ENCODE data around the gene TP53I3.
"Not testable (repeated sequence)": the region's sequence is repeated elsewhere in the genome, so short reads cannot be mapped to it uniquely, and the experiment has no call there.

TP53I3 gene, protein sequence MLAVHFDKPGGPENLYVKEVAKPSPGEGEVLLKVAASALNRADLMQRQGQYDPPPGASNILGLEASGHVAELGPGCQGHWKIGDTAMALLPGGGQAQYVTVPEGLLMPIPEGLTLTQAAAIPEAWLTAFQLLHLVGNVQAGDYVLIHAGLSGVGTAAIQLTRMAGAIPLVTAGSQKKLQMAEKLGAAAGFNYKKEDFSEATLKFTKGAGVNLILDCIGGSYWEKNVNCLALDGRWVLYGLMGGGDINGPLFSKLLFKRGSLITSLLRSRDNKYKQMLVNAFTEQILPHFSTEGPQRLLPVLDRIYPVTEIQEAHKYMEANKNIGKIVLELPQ

DNA sequence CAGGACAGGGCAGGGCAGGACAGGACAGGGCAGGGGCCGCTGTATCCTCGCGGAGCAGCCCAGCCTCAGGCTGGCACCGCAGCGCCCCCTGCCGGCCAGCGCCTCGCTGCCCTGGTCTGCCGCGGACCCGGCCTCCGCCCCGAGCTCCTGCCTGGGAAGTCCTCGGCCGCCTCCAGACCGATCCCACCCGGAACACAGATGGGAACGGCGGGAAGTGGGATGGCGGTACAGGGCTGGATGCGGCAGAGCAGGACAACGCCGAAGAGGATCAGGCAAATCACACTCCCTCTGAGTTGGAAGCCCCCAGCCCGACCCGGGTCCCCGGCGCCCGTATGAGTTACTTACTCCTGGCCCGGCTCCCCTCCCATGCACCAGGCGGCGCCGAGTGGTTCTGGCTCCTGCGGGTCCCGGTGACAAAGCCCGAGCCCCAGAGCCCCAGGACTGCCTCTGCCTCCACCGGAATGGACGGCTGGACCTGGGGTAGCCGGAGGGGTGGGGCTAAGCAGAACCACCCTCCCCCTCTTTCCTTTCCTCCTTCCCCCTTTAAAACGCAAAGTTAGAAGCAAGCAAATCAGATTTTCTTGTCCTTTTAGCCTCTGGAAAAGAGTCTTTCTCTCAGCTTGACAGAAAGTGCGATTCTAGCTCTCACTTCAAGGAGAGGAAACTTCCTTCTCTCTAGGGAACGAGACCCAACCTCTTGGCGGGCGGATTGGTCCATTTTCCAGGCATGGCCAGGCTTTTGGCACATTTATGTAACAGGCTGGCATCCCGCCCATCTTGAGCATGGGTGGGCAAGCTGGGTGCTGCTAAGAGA is at the start of gene TP53I3:
TP53I3 (minus strand) TSS at position 449 of the 814 bp plus-strand sequence. CDS start 508 bp downstream, outside the sequence.
- DNase-seq: peak; percentile 91

GRCh38 chr2:24132543-24132942 is 47.9 kb upstream of the TP53I3 start:
- DNase-seq: no peak

GRCh38 chr2:24125956-24126355 is 41.3 kb upstream of the TP53I3 start:
- DNase-seq: no peak

GRCh38 chr2:24123922-24124580 is 39.4 kb upstream of the TP53I3 start:
- DNase-seq: no peak

- DNase-seq: peak; percentile 80
Observed at GRCh38 chr2:24123195-24123921, 38.7 kb upstream of the TP53I3 start, which contains the start of the genes FAM228B and PFN4. TSS of gene FAM228B (plus strand) at chr2:24123469. CDS start at chr2:24124362, 893 bp downstream. TSS of gene PFN4 (minus strand) at chr2:24123334. CDS start at chr2:24122535, 799 bp downstream.

GRCh38 chr2:24122366-24123194 is 37.9 kb upstream of the TP53I3 start:
- no peak for DNase-seq

DNA sequence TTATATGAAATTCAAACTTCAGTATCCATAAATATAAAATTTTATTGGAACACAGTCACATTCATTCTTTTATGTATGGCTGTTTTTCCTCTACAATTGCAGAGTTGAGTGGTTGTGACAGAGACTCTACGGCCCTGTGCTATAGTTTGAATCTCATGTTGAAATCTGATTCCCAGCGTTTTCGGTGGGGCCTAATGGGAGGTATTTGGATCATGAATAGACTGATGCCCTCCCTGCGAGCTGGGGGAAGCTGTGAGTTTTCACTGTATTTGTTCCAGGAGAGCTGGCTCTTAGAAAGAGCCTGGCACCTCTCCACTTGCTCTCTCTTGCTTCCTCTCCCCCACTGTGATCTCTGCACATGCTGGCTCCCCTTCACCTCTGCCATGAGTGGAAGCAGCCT is 36.8 kb upstream of the TP53I3 start:
- DNase-seq: no peak

DNA sequence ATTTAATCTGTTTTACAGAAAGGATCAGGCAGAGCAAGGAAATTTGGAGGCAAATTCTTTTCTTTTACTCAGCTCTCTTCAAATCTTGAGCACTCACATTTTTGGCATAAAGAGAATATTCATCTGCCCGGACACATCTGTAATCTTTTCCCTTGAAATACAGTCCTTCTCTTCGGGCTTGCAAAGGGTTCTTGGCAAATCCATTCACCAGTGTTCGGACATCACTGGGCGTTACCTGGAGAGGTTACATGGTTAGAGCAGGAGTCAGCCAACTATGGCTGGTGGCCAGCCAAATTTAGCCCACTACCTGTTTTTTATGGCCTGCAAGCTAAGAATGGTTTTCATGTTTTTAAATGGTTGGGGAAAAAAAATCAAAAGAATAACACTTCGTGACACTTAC is 36.4 kb upstream of the TP53I3 start:
- DNase-seq: no peak

DNA sequence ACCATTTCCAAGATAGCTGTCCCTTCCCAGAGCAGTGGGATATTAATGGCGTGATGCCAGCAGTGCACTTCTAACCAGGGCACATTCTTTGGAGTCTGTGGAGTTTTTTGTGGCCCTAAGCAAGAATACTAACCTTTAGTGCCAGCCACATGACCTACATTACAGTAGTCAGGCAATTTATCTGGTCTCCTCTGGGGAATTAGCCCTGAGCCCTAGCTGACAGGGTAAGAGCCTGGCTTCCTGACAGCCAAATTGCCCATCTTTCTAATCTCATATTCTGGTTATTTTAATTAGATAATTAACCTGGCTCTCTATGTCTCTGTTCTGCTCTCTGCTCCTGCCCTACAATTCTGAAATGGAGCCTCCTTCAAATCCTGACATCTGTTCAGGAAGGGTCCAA is 33.3 kb upstream of the TP53I3 start:
- DNase-seq: no peak

DNA sequence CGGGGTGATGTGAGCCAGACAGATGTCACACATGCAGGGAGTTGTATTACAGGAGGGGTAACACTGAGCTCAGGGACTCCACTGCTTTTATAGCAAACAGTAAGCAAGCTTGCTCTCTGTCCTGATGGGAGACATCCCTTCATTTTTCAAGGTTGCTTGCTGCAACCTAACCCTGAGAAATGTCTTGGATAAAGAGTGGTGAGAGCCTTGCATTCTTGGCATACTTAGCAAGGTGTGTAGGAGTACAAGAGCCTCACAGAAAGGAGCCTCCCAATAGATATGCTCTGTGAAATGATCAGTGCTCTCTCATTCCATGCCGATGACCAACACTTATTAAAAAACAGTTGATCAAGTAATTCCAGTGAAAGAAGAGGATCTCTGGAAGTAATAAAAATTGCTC is 30.4 kb upstream of the TP53I3 start:
- no peak for DNase-seq

DNA sequence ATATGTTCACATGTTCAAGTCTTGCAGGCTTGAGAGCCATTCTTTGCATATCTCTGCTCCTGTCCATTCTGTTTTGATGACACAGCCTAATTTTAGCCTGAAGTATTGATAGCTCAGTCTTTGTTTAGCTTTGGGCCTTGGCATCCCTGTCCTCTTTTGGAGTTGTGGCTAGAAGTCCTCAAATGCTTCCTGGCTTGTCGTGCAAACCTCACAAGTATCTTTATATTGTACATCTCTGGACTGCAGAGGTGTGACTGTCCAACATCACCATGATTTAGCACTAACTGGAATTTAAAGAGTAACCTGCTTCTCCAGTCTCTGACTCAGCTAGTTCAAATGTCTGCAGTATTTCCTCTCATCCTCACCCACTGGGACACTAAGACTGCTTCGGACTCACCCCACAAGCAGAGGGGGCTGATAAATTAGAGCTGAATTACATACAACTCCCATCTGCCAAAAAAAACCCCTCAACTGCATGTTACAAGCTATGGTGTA is 26.8 kb upstream of the TP53I3 start:
- DNase-seq: no peak

- DNase-seq: no peak
Observed at GRCh38 chr2:24110660-24111303, 26.1 kb upstream of the TP53I3 start.

DNA sequence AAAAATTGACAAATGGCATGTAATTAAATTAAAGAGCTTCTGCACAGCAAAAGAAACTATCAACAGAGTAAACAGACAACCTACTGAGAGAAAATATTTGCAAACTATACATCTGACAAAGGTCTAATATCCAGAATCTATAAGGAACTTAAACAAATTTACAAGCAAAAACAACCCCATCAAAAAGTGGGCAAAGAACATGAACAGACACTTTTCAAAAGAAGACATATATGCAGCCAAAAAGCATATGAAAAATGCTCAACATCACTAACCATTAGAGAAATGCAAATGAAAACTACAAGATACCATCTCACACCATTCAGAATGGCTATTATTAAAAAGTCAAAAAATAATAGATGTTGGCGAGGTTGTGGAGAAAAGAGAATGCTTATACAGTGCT is 24.8 kb upstream of the TP53I3 start:
- not testable (repeated sequence) for DNase-seq

- DNase-seq: no peak
Observed at GRCh38 chr2:24107336-24107735, 22.7 kb upstream of the TP53I3 start.

- no peak for DNase-seq
Observed at GRCh38 chr2:24106786-24107185, 22.2 kb upstream of the TP53I3 start.

DNA sequence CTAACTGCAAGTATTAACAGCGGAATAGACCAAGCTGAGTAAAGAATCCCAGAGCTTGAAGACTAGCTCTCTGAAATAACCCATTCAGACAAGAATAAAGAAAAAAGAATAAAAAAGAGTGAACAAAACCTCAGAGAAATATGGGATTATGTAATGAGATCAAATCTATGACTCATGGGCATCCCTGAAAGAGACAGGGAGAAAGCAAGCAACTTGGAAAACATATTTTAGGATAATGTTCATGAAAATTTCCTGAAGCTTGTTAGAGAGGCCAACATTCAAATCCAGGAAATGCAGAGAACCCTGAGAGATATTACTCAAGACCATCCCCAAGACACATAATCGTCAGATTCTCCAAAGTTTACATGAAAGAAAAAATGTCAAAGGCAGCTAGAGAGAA is 21.2 kb upstream of the TP53I3 start:
- no peak for DNase-seq

GRCh38 chr2:24104906-24105305 is 20.3 kb upstream of the TP53I3 start:
- DNase-seq: no peak

DNA sequence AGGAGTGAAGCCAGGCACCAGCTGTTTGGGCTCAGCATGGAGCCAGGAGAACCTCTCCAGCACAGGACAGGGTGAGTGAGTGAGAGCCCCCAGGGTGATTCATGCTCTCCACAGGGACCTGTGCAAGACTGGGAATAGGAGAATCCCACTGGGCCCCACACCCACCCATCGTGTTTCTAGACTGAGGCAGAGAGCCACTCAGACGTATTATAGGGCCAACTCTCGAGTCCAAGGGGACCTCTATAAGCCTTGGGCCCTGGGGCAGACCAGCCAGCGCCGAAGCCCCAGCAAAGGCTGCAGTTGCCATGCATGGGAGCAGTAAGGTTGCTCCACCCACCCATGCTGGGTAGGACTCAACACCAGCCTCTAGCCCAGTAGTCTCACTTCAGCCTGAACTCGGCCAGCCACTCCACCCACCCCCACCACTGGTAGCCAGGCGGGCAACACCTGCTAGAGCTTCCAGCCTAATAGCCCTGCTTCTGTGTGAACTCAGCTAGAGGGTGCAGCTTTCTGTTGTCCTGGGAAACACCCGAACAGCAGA is 19.5 kb upstream of the TP53I3 start:
- no peak for DNase-seq

- DNase-seq: no peak
Observed at GRCh38 chr2:24102677-24103076, 18.0 kb upstream of the TP53I3 start.

GRCh38 chr2:24101992-24102391 is 17.4 kb upstream of the TP53I3 start:
- no peak for DNase-seq

DNA sequence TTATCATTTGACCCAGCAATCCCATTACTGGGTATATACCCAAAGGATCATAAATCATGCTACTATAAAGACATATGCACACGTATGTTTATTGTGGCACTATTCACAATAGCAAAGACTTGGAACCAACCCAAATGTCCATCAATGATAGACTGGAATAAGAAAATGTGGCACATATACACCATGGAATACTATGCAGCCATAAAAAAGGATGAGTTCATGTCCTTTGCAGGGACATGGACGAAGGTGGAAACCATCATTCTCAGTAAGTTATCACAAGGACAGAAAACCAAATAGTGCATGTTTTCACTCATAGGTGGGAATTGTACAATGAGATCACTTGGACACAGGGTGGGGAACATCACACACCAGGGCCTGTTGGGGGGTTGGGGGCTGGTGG is 16.1 kb upstream of the TP53I3 start:
- not testable (repeated sequence) for DNase-seq
